Measurements from ENCODE around the gene SART1. TPM values are rescaled to one million over a fixed set of nuclear protein-coding genes. Genes with fewer than 3 reads are reported as not detected.

Gene SART1
- total RNA-seq, result 10 to 100 TPM; 31.2 to 31.6 TPM
- long read RNA-seq, partial matches to known transcripts, result 7 of 8 reads
- long read RNA-seq, other reads (novel, unspliced or antisense), result 0 of 8 reads

GRCh38 chr11:65961267-65962140 lies at the start of gene SART1:
SART1 (plus strand) TSS chr11:65961734; CDS start chr11:65961781, 47 bp downstream.
- intact Hi-C loops (cut with DNase I), result loop anchor here (1.0 to 10.0 kb wide), 3 partner anchors 44 to 77 kb away; partner anchors contain the start of genes FIBP (in 2 of the 2), C11orf68 (in 1 of the 2) and DRAP1 (in 1 of the 2)
- ATAC-seq (peak; percentile 99), DNase-seq (peak; percentile 99)

GRCh38 chr11:65912845-65913244 lies 48.7 kb upstream of the SART1 start:
- DNase-seq, result no peak
- ATAC-seq, result no peak
- intact Hi-C loops (cut with DNase I), result no loop called here

- no peak for ATAC-seq
- intact Hi-C loops (cut with DNase I), result loop anchor here in 1 of 2 donors (5.0 kb wide), 1 partner anchor 47 kb away; the partner anchor contains the start of gene SART1
- DNase-seq, result no peak
These were observed 46.3 kb upstream of the SART1 start for GRCh38 chr11:65915101-65915820.

- peak; percentile 7 to 68 for ATAC-seq
- intact Hi-C loops (cut with DNase I), result loop anchor here in 1 of 2 donors (2.0 to 5.0 kb wide), 2 partner anchors 25 to 46 kb away; partner anchors contain the start of genes CCDC85B and SART1
- peak; percentile 88 for DNase-seq
These were observed 45.7 kb upstream of the SART1 start for GRCh38 chr11:65915821-65916251.

- intact Hi-C loops (cut with DNase I), result loop anchor here in 1 of 2 donors (2.0 to 5.0 kb wide), 2 partner anchors 26 to 46 kb away; partner anchors contain the start of genes CCDC85B and SART1
- DNase-seq, result no peak
- no peak for ATAC-seq
These were observed 45.1 kb upstream of the SART1 start for GRCh38 chr11:65916391-65916790.

GRCh38 chr11:65917077-65917433 lies 44.5 kb upstream of the SART1 start:
- intact Hi-C loops (cut with DNase I), result loop anchor here in 1 of 2 donors (2.0 to 5.0 kb wide), 2 partner anchors 26 to 45 kb away; partner anchors contain the start of genes CCDC85B and SART1
- ATAC-seq, result no peak
- DNase-seq, result no peak

- ATAC-seq (no peak), DNase-seq (peak; percentile 33)
- intact Hi-C loops (cut with DNase I), result loop anchor here in 1 of 2 donors (2.0 to 5.0 kb wide), 2 partner anchors 27 to 45 kb away; partner anchors contain the start of genes CCDC85B and SART1
These were observed 43.9 kb upstream of the SART1 start for GRCh38 chr11:65917434-65918210.

- intact Hi-C loops (cut with DNase I), result loop anchor here in 1 of 2 donors (5.0 kb wide), 1 partner anchor 44 kb away; the partner anchor contains the start of gene SART1
- DNase-seq, result no peak
- no peak for ATAC-seq
These were observed 43.1 kb upstream of the SART1 start, which contains the start of gene C11orf68 for GRCh38 chr11:65918211-65919140. C11orf68 (minus strand) TSS chr11:65919062; CDS start chr11:65919031, 31 bp downstream.

GRCh38 chr11:65919141-65919572 lies 42.4 kb upstream of the SART1 start, which contains the start of gene DRAP1:
DRAP1 (plus strand) TSS chr11:65919426; CDS start chr11:65919502, 76 bp downstream.
- DNase-seq, result peak; percentile 99
- peak; percentile 93 to 95 for ATAC-seq
- intact Hi-C loops (cut with DNase I), result loop anchor here in 1 of 2 donors (5.0 kb wide), 1 partner anchor 43 kb away; the partner anchor contains the start of gene SART1

- intact Hi-C loops (cut with DNase I), result loop anchor here in 1 of 2 donors (5.0 kb wide), 1 partner anchor 43 kb away; the partner anchor contains the start of gene SART1
- ATAC-seq (peak; percentile 29 to 44), DNase-seq (peak; percentile 74)
These were observed 41.8 kb upstream of the SART1 start for GRCh38 chr11:65919573-65920371.

GRCh38 chr11:65920372-65920802 lies 41.1 kb upstream of the SART1 start:
- intact Hi-C loops (cut with DNase I), result no loop called here
- DNase-seq, result no peak
- ATAC-seq, result no peak

GRCh38 chr11:65921033-65921555 lies 40.4 kb upstream of the SART1 start:
- intact Hi-C loops (cut with DNase I), result no loop called here
- DNase-seq, result no peak

GRCh38 chr11:65921876-65922275 lies 39.7 kb upstream of the SART1 start:
- no peak for ATAC-seq
- DNase-seq, result no peak
- intact Hi-C loops (cut with DNase I), result no loop called here

More at GRCh38 chr11:65921033-65921555, 40.4 kb upstream of the SART1 start:
- ATAC-seq, result no peak

GRCh38 chr11:65922565-65922964 lies 39.0 kb upstream of the SART1 start:
- ATAC-seq, result no peak
- intact Hi-C loops (cut with DNase I), result no loop called here

GRCh38 chr11:65925397-65925796 lies 36.1 kb upstream of the SART1 start:
- intact Hi-C loops (cut with DNase I), result no loop called here
- ATAC-seq, result no peak
- no peak for DNase-seq

More at GRCh38 chr11:65922565-65922964, 39.0 kb upstream of the SART1 start:
- no peak for DNase-seq

GRCh38 chr11:65927904-65928397 lies 33.6 kb upstream of the SART1 start:
- no peak for DNase-seq
- intact Hi-C loops (cut with DNase I), result no loop called here
- peak; percentile 24 to 39 for ATAC-seq
